Smooth muscle cell of bladder (primary cell): ENCODE measurements around the gene SIGLEC11. TPM values are rescaled to one million over a fixed set of nuclear protein-coding genes. Genes with fewer than 3 reads are reported as not detected.

Experiments
- total RNA-seq: library from RNA; depleted of rRNA; stranded (reverse); fragments of >200 nt; gene quantifications from 2 replicates; pipeline ENCODE4 v1.2.3, GENCODE V29; 2014

Gene SIGLEC11, protein sequence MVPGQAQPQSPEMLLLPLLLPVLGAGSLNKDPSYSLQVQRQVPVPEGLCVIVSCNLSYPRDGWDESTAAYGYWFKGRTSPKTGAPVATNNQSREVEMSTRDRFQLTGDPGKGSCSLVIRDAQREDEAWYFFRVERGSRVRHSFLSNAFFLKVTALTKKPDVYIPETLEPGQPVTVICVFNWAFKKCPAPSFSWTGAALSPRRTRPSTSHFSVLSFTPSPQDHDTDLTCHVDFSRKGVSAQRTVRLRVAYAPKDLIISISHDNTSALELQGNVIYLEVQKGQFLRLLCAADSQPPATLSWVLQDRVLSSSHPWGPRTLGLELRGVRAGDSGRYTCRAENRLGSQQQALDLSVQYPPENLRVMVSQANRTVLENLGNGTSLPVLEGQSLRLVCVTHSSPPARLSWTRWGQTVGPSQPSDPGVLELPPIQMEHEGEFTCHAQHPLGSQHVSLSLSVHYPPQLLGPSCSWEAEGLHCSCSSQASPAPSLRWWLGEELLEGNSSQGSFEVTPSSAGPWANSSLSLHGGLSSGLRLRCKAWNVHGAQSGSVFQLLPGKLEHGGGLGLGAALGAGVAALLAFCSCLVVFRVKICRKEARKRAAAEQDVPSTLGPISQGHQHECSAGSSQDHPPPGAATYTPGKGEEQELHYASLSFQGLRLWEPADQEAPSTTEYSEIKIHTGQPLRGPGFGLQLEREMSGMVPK
- not detected in 2 replicates for total RNA-seq

DNA sequence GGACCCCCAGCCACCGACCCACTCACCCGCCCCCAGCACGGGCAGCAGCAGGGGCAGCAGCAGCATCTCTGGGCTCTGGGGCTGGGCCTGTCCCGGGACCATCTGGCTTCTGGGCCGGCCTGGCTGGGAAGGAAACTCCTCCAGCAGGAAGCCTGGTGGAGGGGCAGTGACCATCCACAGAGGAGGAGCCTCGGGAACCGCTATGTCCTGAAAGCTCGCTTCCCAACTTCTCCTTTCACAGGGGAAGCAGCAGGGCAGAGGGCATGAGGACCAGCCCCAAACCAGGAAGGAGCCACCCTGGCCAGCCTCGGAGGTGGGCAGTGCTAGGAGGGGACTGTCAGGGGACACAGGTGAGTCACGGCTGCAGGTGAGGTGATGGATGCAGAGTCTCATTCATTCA lies at the start of gene SIGLEC11:
Gene SIGLEC11, minus strand, starts transcription at position 193 of the 400 bp plus-strand sequence. Its CDS starts 91 bp downstream, at position 102.

DNA sequence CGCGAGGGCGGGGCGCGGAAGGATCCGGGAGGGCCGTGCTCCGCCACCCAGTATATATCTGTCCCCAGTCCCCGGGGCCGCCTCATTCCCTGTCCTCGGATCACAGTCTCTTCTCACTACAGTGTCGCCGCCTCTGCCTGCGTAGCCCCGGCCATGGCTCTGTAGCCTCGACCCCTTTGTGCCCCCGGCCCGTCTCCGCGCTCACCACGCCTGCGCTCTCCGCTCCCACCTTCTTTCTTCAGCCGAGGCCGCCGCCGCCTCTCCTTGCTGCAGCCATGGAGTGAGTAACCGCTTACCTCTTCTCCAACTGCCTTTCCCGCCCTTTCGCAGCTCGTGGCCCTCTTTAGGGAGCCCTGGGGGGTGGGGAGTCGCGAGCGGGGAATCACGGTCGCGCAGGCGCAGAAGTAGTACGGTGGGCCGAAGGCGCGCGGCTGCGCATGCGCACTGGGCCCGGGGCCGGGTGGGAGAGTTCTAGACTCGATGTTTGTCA lies 31.8 kb downstream of the SIGLEC11 start, which contains the start of the genes ATF5 and NUP62:
Gene ATF5, plus strand, starts transcription at position 85 of the 490 bp plus-strand sequence. CDS start 1,646 bp downstream, outside the sequence.
Gene NUP62, minus strand, starts transcription at position 384 of the 490 bp plus-strand sequence. CDS start 19,697 bp downstream, outside the sequence.

Other genes starting within 250 kb of the SIGLEC11 start
- gene TSKS, start 197.9 kb downstream of the SIGLEC11 start, total RNA-seq, result 0.85 and 1.6 TPM in 2 replicates
- 67.6 and 89.1 TPM in 2 replicates for gene AP2A1, start 194.2 kb downstream of the SIGLEC11 start, total RNA-seq
- gene FUZ, start 147.9 kb downstream of the SIGLEC11 start, total RNA-seq, result 23.8 and 26.1 TPM in 2 replicates
- 11.1 and 16.8 TPM in 2 replicates for gene MED25, start 142.9 kb downstream of the SIGLEC11 start, total RNA-seq
- 47.9 and 61.5 TPM in 2 replicates for gene PTOV1, start 110.0 kb downstream of the SIGLEC11 start, total RNA-seq
- 26.9 and 33.4 TPM in 2 replicates for gene PNKP, start 93.6 kb downstream of the SIGLEC11 start, total RNA-seq
- 7.5 and 12.1 TPM in 2 replicates for gene AKT1S1, start 83.8 kb downstream of the SIGLEC11 start, total RNA-seq
- gene TBC1D17, start 83.5 kb downstream of the SIGLEC11 start, total RNA-seq, result 7.5 and 10.2 TPM in 2 replicates
- gene IL4I1, start 64.3 kb downstream of the SIGLEC11 start, total RNA-seq, result 0.14 and 0.46 TPM in 2 replicates
- 15.5 and 16.3 TPM in 2 replicates for gene ATF5, start 32.0 kb downstream of the SIGLEC11 start, total RNA-seq
- gene NUP62, start 31.7 kb downstream of the SIGLEC11 start, total RNA-seq, result 7.1 and 13.4 TPM in 2 replicates
- gene VRK3, start 64.2 kb upstream of the SIGLEC11 start, total RNA-seq, result 19.3 TPM in 2 replicates
- 4.6 and 5.2 TPM in 2 replicates for gene ZNF473, start 64.8 kb upstream of the SIGLEC11 start, total RNA-seq
- not detected in 2 replicates for gene IZUMO2, start 202.1 kb upstream of the SIGLEC11 start, total RNA-seq
- gene MYH14, start 242.4 kb upstream of the SIGLEC11 start, total RNA-seq, result under 0.01 TPM in 1 of 2 replicates, not detected in the other